ENCODE measurements around the gene DISP2.

The DISP2 gene

GRCh38 chr15:40425681-40426080 lies 67.7 kb downstream of the DISP2 start:
- no peak for DNase-seq

- peak; percentile 34 for DNase-seq
Observed at GRCh38 chr15:40427188-40427587, 69.2 kb downstream of the DISP2 start.

- no peak for DNase-seq
Observed at GRCh38 chr15:40428185-40428584, 70.2 kb downstream of the DISP2 start.

Data from retina (tissue), 1 donor.